Measurements from ENCODE around the gene PCBP2.
"Not testable (repeated sequence)": the region's sequence is repeated elsewhere in the genome, so short reads cannot be mapped to it uniquely, and the experiment has no call there.

The PCBP2 gene

GRCh38 chr12:53441040-53441833 is 10.7 kb upstream of the PCBP2 start, which contains the start of gene PRR13:
PRR13 (plus strand) TSS chr12:53441734; CDS start chr12:53442715, 981 bp downstream.
- DNase-seq: peak; percentile 99

DNA sequence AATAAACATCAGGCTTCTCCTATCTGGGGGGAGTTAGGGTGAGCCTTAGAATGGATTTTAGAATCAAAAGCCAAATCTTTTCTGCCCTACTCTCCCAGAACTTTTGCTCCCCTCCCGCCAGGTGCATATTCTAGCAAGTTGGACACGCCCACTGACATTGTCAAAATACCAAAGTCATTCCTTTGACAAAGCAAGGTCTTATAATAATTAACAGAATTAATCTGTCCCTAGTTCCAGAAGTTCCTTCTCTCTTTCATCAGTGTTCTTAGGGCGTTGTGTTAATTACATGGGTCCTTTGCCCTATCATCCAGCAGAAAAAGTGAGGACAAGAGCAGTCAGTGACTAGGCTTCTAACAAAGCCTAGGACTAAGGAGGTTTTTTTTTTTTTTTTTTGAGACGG is 7.9 kb upstream of the PCBP2 start:
- no peak for DNase-seq

- DNase-seq: not testable (repeated sequence)
These were observed 7.1 kb upstream of the PCBP2 start for GRCh38 chr12:53444593-53445325.

DNA sequence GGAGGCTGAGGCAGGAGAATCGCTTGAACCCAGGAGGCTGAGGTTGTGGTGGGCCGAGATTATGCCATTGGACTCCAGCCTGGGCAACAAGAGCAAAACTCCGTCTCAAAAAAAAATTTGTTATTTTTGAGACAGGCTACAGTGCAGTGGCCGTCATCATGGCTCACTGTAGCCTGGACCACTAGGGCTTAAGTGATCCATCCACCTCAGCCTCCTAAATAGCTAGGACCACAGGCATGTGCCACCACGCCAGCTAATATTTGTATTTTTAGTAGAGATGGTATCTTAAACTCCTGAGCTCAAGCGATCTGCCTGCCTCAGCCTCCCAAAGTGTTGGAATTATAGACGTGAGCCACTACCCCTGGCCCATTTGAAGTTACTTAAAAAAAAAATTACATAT is 966 bp upstream of the PCBP2 start:
- DNase-seq: no peak

- DNase-seq: peak; percentile 86
These were observed 516 bp downstream of the PCBP2 start for GRCh38 chr12:53452159-53453077.

GRCh38 chr12:53453953-53454640 is 2.2 kb downstream of the PCBP2 start:
- no peak for DNase-seq

DNA sequence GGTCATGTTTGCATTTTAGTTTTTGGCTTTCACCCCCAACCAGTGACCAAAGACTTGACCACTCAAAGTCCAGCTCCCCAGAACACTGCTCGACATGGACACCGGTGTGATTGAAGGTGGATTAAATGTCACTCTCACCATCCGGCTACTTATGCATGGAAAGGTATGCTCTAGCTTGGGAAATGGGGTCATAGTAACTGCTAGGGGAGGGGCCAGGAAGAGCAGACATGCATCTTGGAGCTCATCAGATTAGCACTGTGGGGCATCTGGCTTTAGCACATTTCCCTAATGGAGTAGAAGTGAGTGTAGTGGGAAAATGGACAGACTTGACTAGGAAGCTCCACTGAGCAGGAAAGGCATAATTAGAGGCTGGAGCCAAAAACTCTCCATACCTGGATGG is 2.8 kb downstream of the PCBP2 start:
- no peak for DNase-seq

- DNase-seq: no peak
These were observed 4.9 kb downstream of the PCBP2 start for GRCh38 chr12:53456654-53457366.

GRCh38 chr12:53459097-53459496 is 7.2 kb downstream of the PCBP2 start:
- DNase-seq: no peak

DNA sequence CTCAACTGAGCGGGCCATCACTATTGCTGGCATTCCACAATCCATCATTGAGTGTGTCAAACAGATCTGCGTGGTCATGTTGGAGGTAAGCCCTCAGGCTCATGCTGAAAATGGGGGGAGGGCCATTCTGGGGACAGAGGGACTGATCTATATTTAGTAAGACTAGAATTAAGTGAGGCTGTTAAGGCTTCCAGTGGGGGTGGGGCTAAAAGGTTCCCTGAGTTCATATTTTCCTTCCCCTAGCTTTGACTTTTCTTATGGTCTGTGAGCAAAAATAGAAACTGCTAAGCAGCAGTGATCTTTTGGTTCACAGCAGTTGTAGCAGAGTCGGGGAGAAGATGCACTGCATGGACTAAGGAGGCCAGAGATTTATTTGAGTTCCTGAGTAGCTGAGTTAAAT is 9.2 kb downstream of the PCBP2 start:
- DNase-seq: no peak

- DNase-seq: no peak
These were observed 9.7 kb downstream of the PCBP2 start for GRCh38 chr12:53461591-53461990.

DNA sequence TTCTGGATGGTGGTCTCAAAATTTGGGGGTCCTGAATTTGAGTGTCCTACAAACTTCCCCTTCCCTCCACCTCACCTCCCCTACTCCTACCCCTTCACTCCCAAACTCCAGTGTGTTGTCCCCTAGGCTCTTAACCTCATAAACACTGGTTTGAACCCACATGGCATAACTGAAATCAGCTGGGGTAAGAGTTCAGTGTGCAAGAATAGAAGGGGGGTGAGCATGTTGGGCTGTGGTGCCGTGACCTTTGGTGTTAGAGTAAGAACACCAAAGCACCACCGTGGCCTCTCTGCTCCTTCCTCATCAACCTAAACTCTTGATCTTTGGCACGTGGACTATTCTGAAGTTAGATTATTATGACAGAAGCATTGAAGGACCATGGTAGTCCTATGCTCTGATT is 11.0 kb downstream of the PCBP2 start:
- no peak for DNase-seq

DNA sequence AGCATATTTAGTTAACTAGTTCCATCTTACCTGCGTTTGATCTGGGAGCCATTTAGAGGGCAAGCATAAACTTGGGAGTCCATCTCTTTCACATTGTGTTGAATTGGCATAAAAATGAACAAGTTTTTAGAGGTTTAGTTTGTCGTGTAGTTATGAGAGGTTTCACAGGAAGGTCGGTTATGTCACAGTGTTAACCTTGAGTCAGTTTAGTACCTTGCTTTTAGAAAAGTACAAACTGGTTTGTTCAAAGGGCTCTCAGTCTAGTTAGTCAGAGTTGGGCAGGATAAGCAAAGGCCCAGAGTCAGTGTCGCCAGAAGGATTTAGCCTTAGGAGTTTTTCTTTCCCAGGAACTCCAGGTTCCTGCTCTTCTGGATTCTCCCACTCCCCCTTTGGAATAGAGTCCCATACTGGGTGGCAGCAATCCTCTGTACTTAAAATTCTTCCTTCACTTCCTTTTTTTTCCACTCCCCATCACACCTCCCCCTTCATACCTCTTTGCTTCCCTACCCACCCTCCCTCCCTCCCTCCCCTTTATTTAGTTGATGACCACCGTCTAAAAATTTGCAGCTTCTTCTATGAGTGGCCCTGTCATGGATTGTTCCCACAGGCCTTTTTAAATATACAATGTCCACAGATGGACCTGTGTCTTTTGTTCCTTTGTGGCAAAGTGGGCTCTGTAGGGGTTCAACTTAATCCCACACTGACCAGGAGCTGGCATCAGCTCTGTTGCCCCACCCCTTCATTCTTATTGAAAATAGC is 12.1 kb downstream of the PCBP2 start:
- DNase-seq: no peak

DNA sequence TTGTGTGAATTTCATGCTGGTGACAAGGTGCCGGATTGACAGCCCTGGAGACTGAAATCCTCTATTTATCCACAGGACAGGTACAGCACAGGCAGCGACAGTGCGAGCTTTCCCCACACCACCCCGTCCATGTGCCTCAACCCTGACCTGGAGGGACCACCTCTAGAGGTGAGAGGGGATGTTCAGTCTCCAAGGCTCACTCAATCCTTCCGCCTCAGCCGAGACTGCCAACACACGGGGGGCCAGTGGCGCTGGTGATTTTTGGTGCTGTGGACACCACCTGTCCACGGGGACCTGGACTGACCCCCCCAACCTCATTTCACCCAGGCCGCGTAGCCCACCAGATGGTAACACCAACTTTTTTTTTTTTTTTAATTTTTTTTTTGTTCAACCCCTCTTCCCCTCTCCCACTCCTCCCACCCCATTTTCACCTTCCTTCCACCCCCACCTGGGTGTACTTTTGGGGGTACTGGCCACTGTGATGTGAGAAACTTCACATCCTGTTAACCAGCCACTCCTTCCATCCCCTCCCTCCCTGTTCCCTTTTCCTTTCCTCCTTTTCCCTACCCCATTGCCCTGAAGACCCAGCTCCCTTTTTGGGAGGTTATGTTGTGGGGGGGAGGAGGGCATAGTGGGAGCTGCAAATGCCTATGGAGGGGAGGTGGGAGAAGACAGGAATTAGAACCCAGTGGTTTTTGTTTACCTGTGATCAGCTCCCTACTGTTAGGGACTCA is 12.9 kb downstream of the PCBP2 start:
- DNase-seq: no peak

DNA sequence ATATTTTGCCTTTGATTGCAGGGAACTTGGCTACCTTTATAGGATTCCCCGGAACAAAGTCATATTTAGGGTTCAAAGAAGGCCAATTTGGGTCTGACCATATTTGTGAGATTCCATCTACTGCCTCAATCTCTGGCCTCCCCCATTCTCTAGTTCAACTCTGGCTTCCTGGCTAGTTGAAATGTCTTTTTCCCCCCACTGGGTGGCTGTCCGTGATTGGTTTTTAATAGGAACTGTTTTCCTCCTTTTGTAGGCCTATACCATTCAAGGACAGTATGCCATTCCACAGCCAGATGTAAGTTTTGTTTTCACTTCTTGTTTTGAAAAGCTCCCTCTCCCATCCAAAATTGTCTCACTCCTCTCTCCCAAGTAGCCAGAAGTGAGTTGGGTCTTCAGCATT is 13.8 kb downstream of the PCBP2 start:
- DNase-seq: no peak

DNA sequence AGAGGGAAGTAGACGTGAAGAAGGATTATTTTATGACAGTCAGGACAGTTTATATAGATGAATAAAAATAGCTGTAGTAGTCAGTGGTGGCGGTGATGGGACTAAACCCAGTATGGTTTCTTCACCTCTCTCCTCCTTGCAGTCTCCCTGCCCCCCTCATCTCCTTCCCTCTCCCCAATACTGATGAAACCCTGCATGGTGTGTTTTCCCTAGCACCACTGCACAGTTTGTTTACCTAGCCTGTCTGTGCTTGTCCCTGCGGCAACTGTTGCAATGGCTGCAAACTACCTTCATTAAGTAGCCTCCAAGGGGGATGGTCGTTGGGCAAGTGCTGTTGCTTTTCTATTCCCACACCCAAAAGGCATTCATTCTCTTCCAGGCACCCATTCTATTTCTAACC is 14.7 kb downstream of the PCBP2 start:
- no peak for DNase-seq

- DNase-seq: no peak
These were observed 15.2 kb downstream of the PCBP2 start for GRCh38 chr12:53467082-53467481.

DNA sequence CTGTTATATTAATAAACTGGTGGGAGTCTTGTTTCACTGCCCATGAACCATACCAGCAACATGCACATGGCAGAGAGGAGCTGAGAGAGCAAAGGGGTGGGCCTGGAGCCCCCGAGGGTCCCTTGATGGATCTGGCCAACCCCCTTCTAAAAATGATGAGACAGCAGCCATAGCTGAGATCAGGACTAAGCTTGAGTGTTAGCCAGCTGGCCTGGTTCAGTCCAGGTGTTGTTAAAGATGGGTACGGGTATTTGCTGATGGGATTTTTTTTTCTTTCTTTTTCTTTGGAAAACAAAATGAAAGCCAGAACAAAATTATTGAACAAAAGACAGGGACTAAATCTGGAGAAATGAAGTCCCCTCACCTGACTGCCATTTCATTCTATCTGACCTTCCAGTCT is 16.0 kb downstream of the PCBP2 start:
- no peak for DNase-seq

- no peak for DNase-seq
These were observed 16.4 kb downstream of the PCBP2 start for GRCh38 chr12:53468282-53468681.

DNA sequence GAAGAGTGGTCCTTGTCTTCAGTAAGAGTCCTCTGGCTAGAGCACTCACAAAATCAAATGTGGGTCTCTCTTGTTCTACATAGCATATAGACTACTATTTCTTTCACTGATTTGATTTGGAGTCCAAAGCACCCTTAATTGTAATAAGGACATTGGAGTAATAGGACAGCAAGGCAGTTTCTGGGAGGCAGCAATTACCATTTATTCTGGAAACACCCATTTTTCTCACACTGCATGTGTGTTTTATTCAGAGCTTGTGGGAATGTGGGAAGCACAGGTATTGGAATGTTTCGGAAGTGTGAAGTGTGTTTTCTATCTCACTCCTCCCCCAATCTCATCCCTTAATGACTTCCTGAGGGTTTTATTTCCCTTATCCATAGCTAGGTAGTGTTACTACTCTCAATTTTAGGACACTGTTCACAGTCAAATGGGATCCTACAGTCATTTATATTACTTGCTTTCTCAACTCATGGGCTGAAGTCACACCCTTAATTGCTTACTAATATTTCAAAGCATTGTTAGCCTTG is 20.2 kb downstream of the PCBP2 start:
- no peak for DNase-seq

Data from fibroblast of upper back skin (primary cell).